Right lobe of liver (tissue), 6 donors: Measurements from ENCODE around the gene SLC25A26. TPM values are rescaled to one million over a fixed set of nuclear protein-coding genes. Genes with fewer than 3 reads are reported as not detected.

Experiments used
- ATAC-seq, 4 donors: fragments of 200-7000 bp; cut with Tn5 transposase; one replicate each; pipeline ENCODE4 v1.9.1; 2020; ENCODE audit warnings: mild to moderate bottlenecking in 4 of 4, moderate library complexity in 4 of 4
- DNase-seq, 3 donors: peaks; one replicate each; pipeline ENCODE4 v3.0.0-alpha.2; 2020
- H3K27ac ChIP-seq, 3 donors: fragments of 200-600 bp; one replicate each; pipeline ENCODE4 v1.8.0; 2022
- H3K27me3 ChIP-seq, 2 donors: fragments of 200-600 bp; one replicate each; pipeline ENCODE4 v1.8.0; 2022
- H3K36me3 ChIP-seq, 4 donors: fragments of 200-600 bp; sonication (generic) in 1 of 4; one replicate each; pipeline versions ENCODE4 v1.5.1 to v1.8.0; 2017 to 2022; ENCODE audit warnings: control low read depth in 1 of 4
- H3K4me1 ChIP-seq, 4 donors: fragments of 200-600 bp; sonication (generic) in 1 of 4; one replicate each; pipeline versions ENCODE4 v1.5.1 to v1.8.0; 2017 to 2022; ENCODE audit warnings: control low read depth in 1 of 4
- H3K4me3 ChIP-seq, 3 donors: fragments of 200-600 bp; one replicate each; pipeline ENCODE4 v1.8.0; 2022
- H3K9me3 ChIP-seq, 4 donors: fragments of 200-600 bp; sonication (generic) in 1 of 4; one replicate each; pipeline versions ENCODE4 v1.5.1 to v1.8.0; 2017 to 2022; ENCODE audit warnings: control low read depth in 1 of 4
- POLR2A ChIP-seq: fragments of 450-650 bp; IDR thresholded peaks from one replicate; pipeline ENCODE4 v1.6.1; 2017; ENCODE audit warnings: antibody characterized with exemption, mild to moderate bottlenecking
- WGBS: methylation state at CpG from one replicate; pipeline ENCODE4 v1.1.6; 2018; ENCODE audit warnings: low coverage, low lambda C conversion rate; ENCODE audit not compliant: insufficient coverage; ENCODE audit errors: missing lambda C conversion rate; 5-methylcytosine and 5-hydroxymethylcytosine counted together
- intact Hi-C, 2 donors: fragments of 100-400 bp; cut with DNase I; formaldehyde crosslinking; loops; one replicate each; pipeline versions ENCODE4 v1.11.2 to v1.14.1; 2022
- total RNA-seq, 6 experiments: library from RNA; depleted of rRNA in 2 of 6; stranded (reverse); fragments of >200 nt in 2 of 6; fragmentation: NEBNext Ultra II Directional in 3 of 6; extraction: Animal tissue kit (Norgen Biotek cat#: 25700) in 3 of 6; gene quantifications; one replicate each; pipeline versions ENCODE4 v1.1.0 to v1.2.4, GENCODE V29; 2016 to 2023
- TF ChIP-seq, protein P1 (sequence below), 4 donors: fragments of 200-600 bp in 3 of 4; fragments of 450-650 bp in 1 of 4; IDR thresholded peaks; one replicate each; pipeline versions ENCODE4 v1.5.1 to v1.8.0; 2016 to 2022; ENCODE audit warnings: antibody characterized with exemption in 4 of 4, mild to moderate bottlenecking in 2 of 4
- donor health status: DM: no; HTN: yes; CAD: no.
- donor health status: DM: no; HTN: no; CAD: no.
- donor health status: DM: no; HTN: no; CAD: no.
- donor health status: DM: no; HTN: yes; CAD: no.
- donor health status: DM: no; HTN: yes; CAD: no.

SLC25A26 gene
- total RNA-seq, 6 experiments from 2014 or later, result 11.2 to 17.4 (median 12.8) TPM

DNA sequence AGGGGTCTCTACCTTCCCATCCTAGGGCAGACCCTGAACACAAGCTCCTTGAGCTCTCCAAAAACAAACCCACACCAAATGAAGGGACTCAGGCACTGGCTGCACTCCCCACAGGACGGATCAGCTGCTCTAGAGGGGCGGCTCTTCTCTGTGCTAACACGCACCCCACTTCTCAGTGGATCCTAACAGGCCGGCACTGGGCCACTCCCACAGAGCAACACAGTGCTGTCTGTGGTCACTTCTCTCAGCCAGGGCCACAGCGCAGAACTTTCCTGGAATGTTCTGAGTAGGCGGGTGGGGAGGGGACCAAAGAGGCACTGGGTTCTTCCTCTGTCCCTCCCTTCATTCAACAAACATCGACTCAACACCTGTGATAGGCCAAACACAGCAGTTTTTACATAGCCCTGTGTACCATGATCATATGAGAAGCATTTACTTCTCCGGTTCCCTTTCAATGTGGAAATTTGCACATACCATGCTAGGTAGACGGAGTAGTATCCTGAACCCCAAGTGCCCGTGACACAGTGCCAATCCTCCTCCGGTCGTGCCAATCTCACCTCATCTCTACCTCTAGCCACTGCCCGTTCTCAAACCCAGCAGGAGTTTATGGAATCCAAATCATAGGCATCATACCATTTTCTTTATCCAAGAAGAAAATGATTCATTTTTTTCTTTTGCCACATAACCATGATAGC lies 181.9 kb downstream of the SLC25A26 start:
- H3K36me3 ChIP-seq, result peaks cover 0 to 6% (median 0%) of the 10 kb centered on the region in 4 donors
- no peak overlapping the region for H3K27ac ChIP-seq
- DNase-seq, result no peak
- H3K27me3 ChIP-seq, result no peaks in the 10 kb centered on the region
- H3K4me3 ChIP-seq, result no peak overlapping the region
- TF ChIP-seq, protein P1, sequence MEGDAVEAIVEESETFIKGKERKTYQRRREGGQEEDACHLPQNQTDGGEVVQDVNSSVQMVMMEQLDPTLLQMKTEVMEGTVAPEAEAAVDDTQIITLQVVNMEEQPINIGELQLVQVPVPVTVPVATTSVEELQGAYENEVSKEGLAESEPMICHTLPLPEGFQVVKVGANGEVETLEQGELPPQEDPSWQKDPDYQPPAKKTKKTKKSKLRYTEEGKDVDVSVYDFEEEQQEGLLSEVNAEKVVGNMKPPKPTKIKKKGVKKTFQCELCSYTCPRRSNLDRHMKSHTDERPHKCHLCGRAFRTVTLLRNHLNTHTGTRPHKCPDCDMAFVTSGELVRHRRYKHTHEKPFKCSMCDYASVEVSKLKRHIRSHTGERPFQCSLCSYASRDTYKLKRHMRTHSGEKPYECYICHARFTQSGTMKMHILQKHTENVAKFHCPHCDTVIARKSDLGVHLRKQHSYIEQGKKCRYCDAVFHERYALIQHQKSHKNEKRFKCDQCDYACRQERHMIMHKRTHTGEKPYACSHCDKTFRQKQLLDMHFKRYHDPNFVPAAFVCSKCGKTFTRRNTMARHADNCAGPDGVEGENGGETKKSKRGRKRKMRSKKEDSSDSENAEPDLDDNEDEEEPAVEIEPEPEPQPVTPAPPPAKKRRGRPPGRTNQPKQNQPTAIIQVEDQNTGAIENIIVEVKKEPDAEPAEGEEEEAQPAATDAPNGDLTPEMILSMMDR (IDR thresholded peaks at IDR 0.05), result no peak
- TF ChIP-seq POLR2A, result no peak
- peaks cover under 1 to 39% (median 8%) of the 10 kb centered on the region in 4 donors for H3K4me1 ChIP-seq
- H3K9me3 ChIP-seq, result no peaks in the 10 kb centered on the region
- 91% methylated on average over 4 of the region's 13 CpGs for WGBS
- no peak for ATAC-seq
- intact Hi-C loops, result no loop called here

DNA sequence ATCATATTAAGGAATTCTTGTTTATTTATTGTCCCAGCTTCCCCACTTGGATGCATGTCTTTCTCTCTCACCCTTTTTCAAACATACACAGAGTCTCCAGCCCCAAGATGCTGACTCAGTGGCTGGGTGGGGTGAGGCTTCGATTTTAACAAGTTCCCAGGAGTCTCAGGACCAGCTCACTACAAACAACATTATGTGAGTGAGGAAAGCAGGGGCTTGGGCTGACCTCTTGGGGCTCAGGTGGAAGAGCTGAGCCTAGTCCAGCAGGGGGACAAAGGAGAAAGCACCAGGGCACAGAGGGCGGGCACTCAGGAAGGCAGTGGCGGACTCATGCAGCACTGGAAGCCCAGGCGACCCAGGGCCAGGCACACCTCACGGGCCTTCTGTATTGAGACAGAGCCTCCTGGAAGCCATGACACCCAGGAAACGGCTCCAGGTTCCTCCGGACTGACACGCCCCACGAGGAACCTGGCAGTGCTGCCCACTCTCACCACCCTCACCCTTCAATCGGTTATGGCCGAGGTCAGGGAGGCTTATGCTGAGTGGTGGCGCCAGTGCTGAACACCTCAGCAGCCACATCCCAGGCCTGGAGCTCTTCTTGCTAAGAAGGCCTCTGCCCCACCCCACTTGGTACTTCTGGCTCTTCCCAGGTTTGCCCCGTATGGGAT lies 182.7 kb downstream of the SLC25A26 start:
- TF ChIP-seq, protein P1 (IDR thresholded peaks at IDR 0.05), result no peak
- intact Hi-C loops, result no loop called here
- Histone ChIP-seq H3K27ac (no peak overlapping the region), H3K4me3 (no peak overlapping the region), H3K9me3 (no peaks in the 10 kb centered on the region), H3K27me3 (no peaks in the 10 kb centered on the region), H3K4me1 (peaks cover 2 to 39% (median 8%) of the 10 kb centered on the region in 4 donors), H3K36me3 (peaks cover 0 to 7% (median 0%) of the 10 kb centered on the region in 4 donors)
- ATAC-seq (no peak), DNase-seq (no peak)
- WGBS, result 59% methylated on average over 3 of the region's 13 CpGs

DNA sequence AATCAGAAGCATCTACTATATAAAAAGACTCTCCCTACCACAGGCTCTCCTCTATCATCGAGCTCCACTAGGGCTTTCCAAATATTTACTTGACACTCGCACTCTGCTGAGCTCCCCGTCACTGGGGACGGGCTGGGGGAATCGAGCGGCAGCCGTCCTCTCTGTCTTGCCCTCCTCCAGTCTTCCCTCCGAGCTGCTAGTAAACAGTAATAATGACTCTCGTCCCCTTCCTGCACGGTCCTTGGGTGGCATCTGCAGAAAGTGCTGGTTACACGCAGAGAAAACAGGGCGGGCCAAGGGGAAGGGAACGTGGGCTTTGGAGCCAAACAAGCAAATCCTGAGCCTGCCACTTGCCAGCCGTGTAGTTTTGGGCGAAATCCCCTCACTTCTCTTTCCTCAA lies 183.4 kb downstream of the SLC25A26 start:
- peak overlapping the region in 1 of 3 donors; percentile 36 for H3K27ac ChIP-seq
- TF ChIP-seq POLR2A, result no peak
- TF ChIP-seq, protein P1 (IDR thresholded peaks at IDR 0.05), result no peak
- no peaks in the 10 kb centered on the region for H3K9me3 ChIP-seq
- ATAC-seq (peak in 3 of 4 donors; percentile 9 to 54 (median 24)), DNase-seq (no peak)
- WGBS, result 68% methylated on average over 11 of the region's 15 CpGs
- intact Hi-C loops, result no loop called here
- no peak overlapping the region for H3K4me3 ChIP-seq
- H3K36me3 ChIP-seq, result peaks cover 0 to 5% (median 0%) of the 10 kb centered on the region in 4 donors
- H3K4me1 ChIP-seq, result peaks cover 2 to 39% (median 8%) of the 10 kb centered on the region in 4 donors
- no peaks in the 10 kb centered on the region for H3K27me3 ChIP-seq

DNA sequence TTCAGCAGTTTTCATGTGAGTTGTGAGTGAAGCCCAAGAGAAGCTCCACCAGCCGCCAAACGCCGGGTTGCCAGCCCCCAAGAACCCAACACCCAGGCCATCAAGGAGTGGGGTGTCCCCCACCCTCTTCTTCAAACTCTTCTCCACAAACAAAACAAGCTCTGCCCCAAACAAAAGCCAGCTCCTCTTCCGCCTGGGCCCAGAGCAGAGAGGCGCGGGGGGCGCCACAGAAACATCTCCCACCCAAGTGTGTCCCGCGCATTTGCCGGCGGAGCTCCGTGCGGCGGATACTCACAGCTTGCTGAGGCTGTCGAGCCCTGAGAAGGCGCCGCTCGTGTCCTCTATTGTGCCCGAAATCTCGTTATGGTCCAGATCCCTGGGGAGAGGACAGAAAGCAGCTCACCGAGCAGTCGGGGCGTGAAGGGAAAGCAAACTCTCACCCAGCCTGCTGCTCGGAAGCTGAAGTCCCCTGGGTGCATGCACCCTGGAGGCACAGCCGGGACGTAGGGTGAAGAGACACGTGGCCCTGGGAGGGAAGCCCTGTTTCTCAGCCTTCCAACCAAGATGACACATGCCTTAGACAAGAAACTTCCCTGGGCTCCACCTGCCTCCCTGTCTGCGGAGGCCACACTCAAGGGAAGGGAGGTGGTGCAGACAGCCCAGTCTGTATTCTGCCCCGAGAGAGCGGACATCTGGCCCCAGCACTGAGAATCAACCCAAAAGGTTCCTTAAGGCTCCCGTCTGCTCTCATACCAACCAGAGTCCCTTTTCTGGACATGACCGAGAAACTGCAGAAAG lies 184.3 kb downstream of the SLC25A26 start:
- Histone ChIP-seq H3K27ac (peak overlapping the region in 1 of 3 donors; percentile 36), H3K4me1 (peaks cover 2 to 39% (median 8%) of the 10 kb centered on the region in 4 donors), H3K36me3 (peaks cover 0 to 5% (median 0%) of the 10 kb centered on the region in 4 donors), H3K4me3 (no peak overlapping the region), H3K27me3 (no peaks in the 10 kb centered on the region), H3K9me3 (no peaks in the 10 kb centered on the region)
- DNase-seq (no peak), ATAC-seq (no peak)
- intact Hi-C loops, result loop anchor here in 1 of 2 donors (5.0 kb wide), 1 partner anchor 412 kb away; no protein-coding TSS in a partner anchor
- 66% methylated on average over 3 of the region's 32 CpGs for WGBS
- TF ChIP-seq POLR2A, result no peak
- TF ChIP-seq, protein P1 (IDR thresholded peaks at IDR 0.05), result no peak
